GM04503 (cell line): ENCODE data around the gene PHF23.

Source experiments
- DNase-seq: peaks from one replicate; pipeline ENCODE4 v3.0.0-alpha.2; 2012; ENCODE audit warnings: low read depth

PHF23 gene

DNA sequence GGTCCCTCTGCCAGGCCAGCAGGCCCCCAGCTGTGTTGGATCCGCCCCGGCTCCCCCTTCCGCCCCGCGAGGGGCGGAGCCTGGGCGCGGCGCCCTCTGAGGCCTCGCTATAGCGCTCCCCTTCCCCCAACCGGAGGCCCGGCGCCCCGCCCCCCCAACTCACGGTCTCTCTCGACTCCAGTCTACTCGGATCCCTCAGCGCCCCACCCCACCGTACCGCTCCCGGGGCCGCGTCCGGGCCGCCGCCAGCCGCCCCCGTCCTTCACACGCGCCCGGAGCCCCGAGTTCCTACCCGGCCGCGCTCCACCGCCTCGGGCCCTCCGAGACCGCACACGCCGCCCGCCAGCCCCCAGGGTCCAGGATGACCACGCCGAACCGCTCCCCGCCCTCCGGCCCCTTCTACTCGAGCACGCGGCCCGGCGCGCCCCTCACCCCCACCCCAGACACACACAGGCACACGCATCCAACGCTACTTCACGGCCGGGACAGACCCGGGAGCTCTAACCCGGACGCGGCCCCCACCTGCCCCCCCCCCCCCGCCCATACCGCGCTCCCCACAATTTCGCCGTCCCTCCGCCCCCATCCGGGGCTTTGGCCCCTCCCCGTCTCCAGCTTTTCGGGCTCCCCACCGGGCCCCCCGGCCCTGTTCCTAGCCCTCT is 1.4 kb downstream of the PHF23 start:
- no peak for DNase-seq

DNA sequence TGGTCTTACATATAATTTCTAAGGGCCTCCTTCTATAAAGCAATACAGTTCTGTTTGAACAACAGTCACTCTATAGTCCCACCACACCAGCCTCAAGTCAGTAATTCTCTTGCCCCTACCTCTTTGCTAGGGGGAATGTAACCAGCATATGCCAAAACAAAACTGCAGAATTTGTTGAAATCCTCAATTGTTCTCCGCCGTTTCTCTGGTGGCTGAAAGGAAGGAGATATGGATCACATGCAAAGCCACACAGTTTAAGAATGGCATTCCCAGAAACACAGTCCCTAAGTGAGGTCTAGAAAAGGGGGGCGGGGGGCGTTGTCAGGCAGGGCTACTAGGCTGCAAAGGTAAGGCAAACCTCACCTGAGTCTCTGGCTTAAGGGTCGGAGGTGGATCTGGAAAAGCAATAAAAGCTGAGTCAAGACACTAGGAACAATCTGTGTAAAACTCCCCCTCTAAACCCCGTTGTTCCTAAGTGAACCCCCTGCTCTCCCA is 1.9 kb downstream of the PHF23 start:
- DNase-seq = no peak

DNA sequence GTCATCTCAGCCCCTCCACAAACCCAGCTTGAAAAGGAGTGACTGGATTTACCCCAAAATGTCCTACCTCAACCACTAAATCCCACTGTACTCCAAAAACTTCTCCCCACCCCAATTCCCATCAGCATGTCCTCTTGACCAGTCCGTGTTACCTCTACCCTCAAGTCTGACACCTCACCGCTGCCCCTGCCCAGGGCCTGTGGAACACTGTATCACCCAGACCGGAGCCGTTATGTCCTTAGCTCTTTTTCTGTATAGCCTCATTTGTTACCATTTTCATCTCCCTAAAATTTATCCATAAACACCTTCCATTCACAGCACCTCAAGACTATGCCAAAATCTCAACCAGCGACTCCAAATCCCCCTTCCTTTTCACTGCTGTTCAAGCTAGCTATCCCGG is 2.4 kb downstream of the PHF23 start:
- DNase-seq = no peak

DNA sequence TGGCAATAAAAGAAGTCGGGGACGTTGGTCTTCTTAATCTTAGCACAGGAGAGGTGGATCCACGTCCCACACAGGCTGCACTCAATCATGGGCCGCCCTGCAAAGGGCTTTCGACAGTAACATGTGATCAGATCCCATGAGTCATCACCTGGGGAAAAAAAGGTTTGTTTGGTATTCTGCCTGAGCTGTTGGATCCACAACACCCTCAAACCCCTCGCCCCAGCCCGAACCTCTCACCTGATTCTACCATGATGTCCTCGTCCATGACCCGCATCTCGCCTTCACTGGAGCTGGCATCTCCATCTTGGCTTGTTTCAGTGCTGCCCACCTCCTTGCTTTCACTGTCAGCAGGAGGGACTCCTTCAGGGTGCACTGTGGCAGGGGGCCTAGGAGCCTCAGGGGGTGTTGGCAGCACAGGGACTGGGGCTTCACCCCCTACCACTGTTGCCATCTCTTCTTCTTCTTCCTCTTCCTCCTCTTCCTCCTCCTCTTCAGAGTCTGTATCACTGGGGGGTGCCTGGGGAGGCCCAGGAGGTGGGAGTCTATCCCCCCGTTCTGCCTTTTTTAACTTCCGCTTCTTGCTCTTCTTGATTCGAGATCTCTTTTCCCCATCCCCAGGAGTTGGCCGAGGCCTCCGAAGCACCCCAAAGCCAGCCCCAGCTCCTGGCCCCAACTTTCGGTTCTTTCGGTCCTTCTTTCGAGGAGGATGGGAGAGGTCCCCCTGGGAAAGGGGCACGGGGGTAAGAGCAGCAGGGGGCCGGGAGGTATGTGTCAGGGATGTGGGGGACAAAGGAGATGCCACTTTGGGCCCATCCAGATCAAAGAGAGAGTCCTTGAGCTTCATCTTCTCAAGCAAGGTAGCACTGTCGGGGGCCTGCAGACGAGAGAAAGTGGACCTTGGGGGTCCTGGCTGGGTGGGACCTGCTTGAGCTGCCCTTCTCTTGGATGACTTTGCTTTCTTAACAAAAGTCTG is 3.3 kb downstream of the PHF23 start:
- DNase-seq = no peak

DNA sequence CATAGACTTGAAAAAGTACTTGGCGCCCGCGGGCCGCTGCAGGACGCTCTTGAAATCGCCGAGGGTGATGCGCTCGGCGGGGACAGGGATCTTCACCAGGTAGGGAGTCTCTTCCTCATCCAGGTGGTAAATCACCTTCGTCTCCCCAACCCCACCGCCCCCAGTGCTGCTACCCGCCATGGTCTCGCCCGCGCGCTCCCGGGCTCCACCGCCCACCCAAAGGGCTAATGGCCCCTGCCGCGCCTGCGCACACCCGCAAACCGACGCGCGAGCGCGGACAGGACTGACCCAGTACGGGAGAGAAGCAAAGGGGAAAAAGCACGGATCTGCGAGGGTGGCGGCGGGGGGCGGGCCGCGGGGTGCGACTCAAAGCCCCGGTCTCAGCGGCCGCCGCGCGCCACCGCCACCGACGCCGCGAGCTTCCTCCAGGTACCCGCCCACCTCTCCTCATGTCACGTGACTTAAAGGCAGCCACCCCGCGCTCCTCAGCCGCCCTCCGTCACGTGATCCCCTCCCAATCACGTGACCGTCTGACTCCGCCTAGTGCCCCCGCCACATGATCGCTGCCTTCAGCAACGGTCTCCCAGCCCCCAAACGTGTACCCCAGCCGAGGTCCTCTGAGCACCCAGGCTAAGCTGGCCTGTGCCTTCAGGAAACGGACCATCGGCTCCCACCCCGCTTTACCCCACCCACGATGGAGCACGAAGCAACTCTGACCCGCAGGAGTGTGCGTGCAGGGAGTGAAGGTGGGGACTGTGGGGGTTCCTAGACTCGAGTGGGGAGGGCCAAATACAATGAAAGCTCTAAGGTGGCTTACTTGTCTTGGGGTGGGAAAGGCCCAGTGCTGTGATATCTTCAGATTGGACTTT is 4.9 kb downstream of the PHF23 start, which contains the start of gene DVL2:
DVL2 (minus strand) TSS at position 435 of the 869 bp plus-strand sequence; CDS start at position 180, 255 bp downstream.
- DNase-seq = no peak

DNA sequence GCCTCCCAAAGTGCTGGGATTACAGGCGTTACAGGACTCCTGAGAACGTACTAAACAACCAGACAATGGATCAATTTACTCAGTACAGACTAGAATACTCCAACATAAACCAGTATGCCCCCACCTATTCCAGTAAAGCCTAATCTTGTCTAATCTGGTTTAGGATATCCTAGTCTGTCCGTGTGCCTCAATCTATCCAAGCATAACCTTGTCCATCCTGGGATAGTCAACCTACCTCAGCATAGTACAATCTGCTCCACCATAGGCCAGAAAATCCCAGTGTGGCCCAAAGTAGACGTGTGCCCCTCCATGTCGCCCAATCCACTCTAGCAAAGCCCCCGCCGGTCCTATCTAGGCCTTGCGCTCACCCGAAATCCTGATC is 5.6 kb downstream of the PHF23 start:
- no peak for DNase-seq

DNA sequence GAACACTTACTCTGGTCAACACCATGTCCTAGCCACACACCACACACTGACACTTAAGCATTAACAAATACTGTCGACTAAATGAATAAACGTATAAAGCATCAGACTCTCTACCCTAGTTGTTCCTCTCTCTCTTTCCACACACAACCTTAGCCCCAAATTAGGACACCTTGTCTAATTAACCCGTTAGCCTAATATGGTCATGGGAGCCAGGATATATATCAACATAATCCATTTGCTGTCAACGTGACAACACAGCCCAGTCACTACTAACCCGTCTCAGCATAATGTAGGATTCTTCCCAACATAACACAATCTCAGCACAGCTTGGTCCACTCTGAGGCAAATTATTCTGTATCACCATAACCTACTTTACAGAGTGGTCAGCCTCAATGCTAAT is 7.1 kb downstream of the PHF23 start:
- DNase-seq = no peak

DNA sequence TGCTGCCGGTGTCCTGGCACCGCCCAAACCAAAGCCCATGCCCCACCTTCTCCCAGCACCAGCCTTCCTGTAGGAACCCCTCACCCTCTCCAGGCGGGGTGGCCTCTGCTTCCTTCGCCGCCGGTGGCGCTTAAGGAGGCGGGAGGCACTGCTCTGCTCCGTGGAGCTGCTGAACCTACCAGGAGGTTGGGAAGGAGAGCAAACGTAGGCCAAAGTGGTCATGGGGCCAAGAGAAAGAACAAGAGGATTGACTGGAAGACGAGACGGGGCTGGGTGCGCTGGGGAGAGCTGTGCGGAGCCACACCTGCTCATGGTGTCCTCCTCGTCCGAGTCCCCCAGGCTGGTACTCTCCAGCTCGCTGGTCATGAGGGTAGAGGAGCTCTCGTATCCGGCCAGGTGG is 9.8 kb downstream of the PHF23 start:
- DNase-seq = no peak

DNA sequence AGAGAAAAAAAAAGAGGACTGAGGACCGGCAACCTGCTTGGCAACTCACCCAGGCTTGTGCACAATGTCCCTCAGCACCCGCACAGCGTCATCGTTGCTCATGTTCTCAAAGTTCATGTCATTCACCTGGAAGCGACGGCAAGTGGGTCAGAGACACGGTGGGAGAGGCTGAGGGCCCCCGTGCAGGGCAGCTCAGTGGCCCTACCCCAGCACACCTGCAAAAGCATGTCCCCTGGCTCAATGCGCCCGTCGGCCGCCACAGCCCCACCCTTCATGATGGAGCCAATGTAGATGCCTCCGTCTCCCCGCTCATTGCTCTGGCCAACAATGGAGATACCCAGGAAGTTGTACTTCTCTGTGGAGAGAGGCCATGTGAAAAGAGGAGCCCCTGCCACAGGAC is 10.3 kb downstream of the PHF23 start:
- no peak for DNase-seq

DNA sequence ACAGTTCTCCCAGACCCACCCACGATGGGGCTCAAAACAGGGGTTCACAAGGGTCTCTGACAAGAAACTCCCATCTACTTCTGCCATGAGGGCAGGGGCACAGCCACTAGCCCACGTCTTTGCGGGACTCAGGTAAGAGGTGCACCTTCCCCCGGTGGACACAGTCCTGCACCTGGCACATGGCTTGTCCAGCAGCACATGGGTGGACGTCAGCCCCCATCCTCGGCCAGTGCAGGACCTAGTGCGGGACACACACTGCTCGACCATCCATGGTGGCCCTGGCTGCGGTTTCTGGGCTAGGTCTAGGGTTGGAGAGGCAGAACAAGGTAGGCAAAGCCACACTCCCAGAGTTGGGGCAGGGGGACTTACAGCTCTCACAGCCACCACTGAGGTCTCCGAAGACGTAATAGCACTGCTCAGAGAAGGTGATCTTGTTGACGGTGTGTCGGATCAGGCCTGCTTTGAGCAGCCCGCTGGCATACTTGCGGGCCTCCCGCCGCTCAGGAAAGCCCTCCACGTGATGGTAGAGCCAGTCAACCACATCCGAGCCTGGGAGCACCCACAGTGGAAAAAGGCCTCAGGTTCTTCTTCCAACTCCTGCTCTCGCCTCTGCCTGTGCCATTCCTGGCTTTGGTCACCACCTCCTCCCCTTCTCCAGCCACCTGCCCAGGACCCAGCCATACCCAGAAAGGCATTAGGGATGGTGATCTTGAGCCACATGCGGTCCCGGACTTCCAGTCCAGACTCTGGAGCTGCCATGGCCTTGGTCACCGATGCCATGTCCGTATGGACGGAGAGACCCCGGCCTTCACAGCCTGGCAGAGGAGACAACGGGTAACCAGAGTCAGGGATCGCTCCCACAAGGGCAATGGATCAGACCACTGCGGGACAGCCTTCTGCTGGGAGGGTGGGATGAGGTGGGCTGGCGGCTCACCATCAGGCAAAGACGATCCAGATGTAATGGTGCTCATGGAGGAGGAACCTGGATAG is 12.2 kb downstream of the PHF23 start:
- no peak for DNase-seq

DNA sequence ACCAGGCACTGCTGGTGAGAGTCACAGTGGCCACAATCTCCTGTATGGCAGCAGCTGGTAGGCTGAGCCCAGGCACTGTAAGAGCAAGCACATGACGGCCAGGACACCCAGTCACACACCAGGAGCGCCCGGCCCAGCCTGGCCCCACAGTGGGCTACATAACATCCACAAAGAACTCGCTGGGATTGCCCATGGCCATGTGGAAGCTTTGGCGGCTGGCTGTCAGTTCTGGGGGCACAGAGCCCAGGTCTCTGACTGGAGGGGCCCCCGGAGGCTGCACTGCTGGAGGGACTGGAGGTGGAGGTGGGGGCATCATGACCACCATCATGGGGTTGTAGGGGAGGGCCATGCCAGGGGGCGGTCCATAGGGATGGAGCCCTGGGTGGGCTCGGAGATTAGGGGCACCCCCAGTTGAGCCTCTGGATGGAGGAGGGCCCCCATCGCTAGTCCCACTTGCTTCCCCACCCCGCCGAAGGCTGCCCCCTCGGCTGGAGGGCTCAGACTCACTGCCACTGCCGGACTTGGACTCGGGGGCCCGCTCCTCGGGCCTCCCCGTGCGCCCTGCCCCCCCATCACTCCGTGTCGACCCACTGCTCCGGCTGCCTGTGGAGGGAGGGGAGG is 13.4 kb downstream of the PHF23 start:
- DNase-seq = no peak

DNA sequence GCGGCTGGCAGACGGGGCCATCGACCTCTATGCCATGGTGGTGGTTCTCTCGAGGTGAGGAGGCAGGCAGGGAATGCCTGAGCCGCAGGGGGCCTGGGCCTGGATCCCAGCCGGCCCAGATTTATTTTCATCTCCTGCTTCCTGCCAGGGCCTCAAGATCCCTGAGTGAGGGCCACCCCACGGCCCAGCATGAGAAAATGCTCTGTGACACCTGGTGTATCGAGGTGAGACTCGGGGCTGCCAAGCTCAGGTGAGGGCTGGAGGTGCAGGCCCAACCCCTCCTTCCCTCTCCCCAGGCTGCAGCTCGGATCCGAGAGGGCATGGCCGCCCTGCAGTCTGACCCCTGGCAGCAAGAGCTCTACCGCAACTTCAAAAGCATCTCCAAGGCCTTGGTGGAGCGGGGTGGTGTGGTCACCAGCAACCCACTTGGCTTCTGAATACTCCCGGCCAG is 14.6 kb downstream of the PHF23 start:
- no peak for DNase-seq

DNA sequence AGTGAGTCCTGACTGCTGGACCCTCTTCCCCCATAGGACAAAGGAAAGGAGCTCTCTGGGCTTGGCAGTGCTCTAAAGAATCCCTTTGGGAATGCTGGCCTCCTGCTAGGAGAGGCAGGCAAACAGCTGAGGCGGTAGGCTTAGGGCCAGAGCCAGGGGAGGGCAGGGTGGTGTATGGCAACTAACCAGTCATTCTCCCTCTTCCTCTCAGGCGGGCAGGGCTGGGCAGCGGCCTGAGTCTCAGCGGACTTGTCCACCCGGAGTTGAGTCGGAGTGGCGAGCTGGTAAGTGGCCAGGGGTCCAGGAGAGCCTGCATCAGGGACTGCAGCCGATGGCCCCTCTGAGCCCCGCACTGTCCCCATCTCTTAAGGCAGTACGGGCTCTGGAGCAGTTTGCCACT is 15.1 kb downstream of the PHF23 start:
- DNase-seq = no peak

DNA sequence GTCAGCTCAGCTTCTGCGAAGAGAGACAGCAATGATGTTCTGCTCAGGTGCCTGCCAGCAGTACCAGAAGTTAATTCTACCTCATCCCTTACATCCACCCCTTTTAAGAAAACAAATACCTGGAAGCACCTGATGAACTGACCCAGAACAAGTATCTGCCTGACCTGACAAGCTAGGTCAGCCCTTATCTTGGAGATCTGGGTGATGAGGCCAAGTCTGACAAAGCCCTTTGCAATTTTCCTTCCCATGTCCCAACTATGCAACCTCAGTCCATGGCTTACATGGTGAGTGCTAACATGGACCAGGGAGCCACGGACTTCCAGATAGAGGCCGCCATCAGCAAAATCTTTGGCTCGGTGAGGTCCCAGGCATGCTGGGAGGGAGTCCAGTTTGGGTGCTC is 15.9 kb downstream of the PHF23 start:
- DNase-seq = no peak

DNA sequence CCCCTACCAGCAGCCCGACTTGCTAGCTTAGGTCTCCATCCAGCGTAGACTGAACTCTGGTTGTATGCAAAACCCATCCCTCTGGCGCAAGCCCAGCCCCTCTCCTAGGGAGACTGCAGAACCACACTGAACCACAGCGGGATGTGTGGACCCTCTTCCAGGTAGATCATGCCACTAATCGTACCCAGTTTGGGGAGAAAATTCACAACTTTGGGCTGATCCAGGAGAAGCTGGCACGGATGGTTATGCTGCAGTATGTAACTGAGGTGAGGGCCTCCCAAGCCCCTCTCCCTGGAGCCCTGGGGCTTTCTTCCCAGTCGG is 16.3 kb downstream of the PHF23 start:
- DNase-seq = no peak

DNA sequence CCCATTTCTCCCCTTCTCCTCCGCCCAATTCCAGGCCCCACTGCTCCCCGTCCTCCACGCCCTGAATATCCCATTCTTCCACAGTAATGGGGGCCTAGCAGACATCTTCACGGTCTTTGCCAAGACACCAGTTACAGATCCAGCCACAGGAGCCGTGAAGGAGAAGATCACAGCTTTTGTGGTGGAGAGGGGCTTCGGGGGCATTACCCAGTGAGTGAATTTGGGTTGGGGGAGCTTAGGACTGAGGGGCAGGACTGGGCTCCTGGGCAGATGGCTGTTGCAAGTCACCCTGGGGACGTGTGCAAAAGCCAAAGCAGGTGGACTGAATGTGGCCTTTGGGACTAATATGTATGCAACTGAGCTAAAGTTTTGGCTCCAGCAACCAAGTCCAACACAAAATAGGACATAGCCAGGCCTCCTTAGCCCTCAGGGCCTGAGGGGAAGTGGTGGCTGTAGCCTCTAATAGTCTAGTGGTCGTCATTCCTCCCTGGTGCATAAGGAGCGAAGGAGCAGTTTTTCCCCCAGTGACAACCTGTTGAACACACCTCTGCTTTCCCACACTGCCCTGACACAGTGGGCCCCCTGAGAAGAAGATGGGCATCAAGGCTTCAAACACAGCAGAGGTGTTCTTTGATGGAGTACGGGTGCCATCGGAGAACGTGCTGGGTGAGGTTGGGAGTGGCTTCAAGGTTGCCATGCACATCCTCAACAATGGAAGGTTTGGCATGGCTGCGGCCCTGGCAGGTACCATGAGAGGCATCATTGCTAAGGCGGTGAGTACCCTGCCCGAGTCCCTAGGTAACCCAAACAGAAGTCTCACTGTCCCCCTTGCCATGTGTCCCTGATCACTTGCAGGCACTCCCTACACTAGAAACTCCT is 16.9 kb downstream of the PHF23 start:
- no peak for DNase-seq

DNA sequence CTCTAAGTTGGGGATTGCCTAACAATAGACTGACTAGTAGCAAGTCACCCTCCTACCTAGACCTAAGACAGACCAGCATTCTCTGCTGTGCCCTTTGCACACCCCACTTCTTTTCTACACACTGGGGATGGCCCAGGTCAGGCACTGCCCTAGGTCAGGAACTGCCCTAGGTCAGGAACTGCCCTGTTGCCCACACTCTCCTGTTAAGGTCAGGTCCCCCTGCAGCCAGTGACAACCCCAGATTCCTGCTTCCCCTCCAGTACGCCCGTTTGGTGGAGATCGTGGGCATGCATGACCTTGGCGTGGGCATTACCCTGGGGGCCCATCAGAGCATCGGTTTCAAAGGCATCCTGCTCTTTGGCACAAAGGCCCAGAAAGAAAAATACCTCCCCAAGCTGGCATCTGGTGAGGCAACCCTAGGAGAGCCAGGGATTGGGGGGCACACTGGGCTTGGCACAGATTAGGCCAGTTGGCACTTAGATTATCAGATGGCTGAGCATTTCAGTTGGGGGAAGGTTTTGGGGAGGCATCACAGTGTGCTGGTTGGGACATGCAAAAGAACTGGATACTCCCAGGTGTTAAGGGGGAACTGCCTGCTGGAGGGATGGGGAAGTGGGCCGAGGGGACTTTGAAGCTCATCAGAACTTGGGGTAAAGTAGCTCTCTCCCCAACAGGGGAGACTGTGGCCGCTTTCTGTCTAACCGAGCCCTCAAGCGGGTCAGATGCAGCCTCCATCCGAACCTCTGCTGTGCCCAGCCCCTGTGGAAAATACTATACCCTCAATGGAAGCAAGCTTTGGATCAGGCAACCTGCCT is 17.8 kb downstream of the PHF23 start:
- DNase-seq = no peak

DNA sequence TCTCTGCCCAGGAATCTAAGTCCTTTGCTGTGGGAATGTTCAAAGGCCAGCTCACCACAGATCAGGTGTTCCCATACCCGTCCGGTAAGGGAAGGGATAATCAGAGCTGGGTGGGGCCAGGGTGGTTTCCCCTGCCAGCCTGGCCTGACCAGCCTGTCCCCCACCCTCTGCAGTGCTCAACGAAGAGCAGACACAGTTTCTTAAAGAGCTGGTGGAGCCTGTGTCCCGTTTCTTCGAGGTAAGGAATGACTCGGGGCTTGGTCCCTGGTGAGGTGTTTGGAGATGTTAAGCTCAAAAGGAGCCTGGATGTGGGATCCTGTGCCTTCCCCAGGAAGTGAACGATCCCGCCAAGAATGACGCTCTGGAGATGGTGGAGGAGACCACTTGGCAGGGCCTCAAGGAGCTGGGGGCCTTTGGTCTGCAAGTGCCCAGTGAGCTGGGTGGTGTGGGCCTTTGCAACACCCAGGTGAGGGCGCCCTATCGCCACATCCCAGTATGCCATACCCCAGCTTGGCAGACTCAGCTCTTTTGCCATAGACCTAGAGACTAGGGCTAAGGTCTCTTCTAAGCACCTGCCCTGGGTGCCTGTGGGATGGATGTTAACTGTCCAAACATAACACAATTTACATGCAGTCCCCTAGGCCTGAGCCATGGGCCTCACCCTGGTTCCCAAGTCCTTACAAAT is 18.5 kb downstream of the PHF23 start:
- DNase-seq = no peak
